ENCODE measurements around the gene TMEM9.

Gene TMEM9

DNA sequence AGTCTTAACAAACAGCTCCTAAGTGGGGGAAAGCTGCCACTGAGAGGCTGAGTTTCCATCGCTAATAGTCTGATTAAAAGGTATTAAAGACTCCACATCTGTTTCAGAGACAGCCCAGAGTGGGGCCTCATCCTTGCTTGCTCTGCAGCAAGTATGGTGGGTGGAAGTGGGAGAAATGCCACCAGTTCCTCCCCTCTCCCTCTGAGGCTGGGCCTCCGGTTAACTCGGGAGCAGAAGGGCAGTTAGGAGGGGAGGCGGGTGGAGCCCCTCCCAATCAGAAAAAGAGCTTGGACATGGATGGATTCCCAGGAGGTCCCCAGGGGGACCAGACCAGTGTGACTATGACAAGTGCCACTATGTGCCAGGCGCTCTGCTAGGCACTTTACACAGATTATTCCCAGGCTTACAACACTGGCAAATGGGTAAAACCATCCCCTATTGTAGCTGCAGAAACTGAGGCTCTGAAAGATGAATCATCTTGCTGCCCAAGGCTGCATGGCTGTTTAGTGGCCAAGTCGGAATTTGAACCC is 15.9 kb downstream of the TMEM9 start:
- H3K9ac ChIP-seq (ENCODE audit: low read length in 2 of 2) = peak overlapping the region in 1 of 2 donors; percentile 36
- peaks cover 38 to 58% of the 10 kb centered on the region in 2 donors for H3K36me3 ChIP-seq (ENCODE audit: control insufficient read depth in 2 of 2, insufficient read depth in 2 of 2, low read length in 2 of 2)
- no peaks in the 10 kb centered on the region for H3K27me3 ChIP-seq (ENCODE audit: control insufficient read depth in 1 of 2, insufficient read depth in 2 of 2, low read length in 2 of 2)
- peak overlapping the region; percentile 42 for H3K27ac ChIP-seq (ENCODE audit: low read length)
- H3K4me1 ChIP-seq (ENCODE audit: control insufficient read depth, insufficient read depth, low read length) = peaks cover 36% of the 10 kb centered on the region
- no peak overlapping the region for H3K4me3 ChIP-seq (ENCODE audit: low read length in 2 of 2)
- no peaks in the 10 kb centered on the region for H3K9me3 ChIP-seq (ENCODE audit: control insufficient read depth in 2 of 2, low read length in 2 of 2)

DNA sequence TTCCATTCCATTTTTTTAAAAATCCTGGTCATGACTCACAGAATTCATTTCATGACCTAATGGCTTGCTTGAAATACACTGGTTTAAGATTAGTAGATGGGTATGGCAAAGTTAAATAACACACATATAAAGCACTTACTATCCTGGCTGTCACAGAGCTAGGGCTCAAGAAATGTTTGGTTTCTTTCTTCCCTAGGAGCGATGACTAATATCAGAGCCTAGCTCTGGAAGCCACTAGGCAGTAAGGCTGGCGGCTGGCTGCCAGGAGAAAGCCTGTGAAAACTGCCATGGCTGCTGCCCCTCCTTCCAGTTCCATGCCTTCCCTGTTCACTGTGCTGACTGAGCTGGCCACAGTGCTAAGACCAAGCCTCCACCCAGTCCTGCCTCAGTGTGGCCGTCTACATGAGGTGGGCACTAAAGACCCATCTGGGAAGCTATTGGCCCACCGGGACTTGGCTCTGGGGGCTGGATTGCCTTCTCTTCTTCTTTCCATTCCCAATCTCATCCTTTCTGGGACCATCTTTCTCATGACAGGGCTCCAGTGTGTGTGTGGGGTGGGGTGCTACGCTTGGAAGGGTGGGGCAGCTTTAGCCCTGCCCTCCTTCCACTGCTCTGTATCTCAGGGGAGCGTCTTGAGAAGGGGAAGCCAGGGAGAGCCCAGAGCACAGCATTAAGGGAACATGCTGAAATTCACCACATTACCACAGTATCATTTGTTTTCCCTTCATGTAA is 16.5 kb downstream of the TMEM9 start:
- H3K9ac ChIP-seq (ENCODE audit: low read length in 2 of 2) = peak overlapping the region; percentile 36 to 42
- peak overlapping the region; percentile 64 for H3K27ac ChIP-seq (ENCODE audit: low read length)
- H3K9me3 ChIP-seq (ENCODE audit: control insufficient read depth in 2 of 2, low read length in 2 of 2) = no peaks in the 10 kb centered on the region
- H3K36me3 ChIP-seq (ENCODE audit: control insufficient read depth in 2 of 2, insufficient read depth in 2 of 2, low read length in 2 of 2) = peaks cover 33 to 52% of the 10 kb centered on the region in 2 donors
- H3K27me3 ChIP-seq (ENCODE audit: control insufficient read depth in 1 of 2, insufficient read depth in 2 of 2, low read length in 2 of 2) = no peaks in the 10 kb centered on the region
- peak overlapping the region; percentile 11 to 16 for H3K4me3 ChIP-seq (ENCODE audit: low read length in 2 of 2)
- peaks cover 35% of the 10 kb centered on the region for H3K4me1 ChIP-seq (ENCODE audit: control insufficient read depth, insufficient read depth, low read length)

DNA sequence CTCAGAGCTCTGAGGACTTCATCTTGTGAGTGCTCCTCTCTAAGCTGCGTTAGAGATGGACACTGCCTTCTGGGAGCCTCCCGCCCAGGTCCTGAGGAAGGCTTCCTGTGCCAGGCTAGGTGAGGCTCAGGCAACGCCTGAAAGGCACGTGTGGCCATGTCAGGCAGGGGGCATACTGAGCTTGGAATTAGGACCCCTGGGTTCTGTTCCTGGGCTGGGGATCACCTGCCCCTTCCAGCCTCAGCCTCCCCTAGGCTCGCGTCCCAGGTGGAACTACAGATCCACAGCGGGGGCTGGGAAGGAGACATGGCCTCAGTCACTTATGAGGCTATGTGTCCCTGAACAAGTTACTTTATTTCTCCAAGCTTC is 17.3 kb downstream of the TMEM9 start:
- peaks cover 26 to 45% of the 10 kb centered on the region in 2 donors for H3K36me3 ChIP-seq (ENCODE audit: control insufficient read depth in 2 of 2, insufficient read depth in 2 of 2, low read length in 2 of 2)
- H3K4me3 ChIP-seq (ENCODE audit: low read length in 2 of 2) = peak overlapping the region in 1 of 2 donors; percentile 15
- H3K27me3 ChIP-seq (ENCODE audit: control insufficient read depth in 1 of 2, insufficient read depth in 2 of 2, low read length in 2 of 2) = no peaks in the 10 kb centered on the region
- peak overlapping the region in 1 of 2 donors; percentile 42 for H3K9ac ChIP-seq (ENCODE audit: low read length in 2 of 2)
- H3K27ac ChIP-seq (ENCODE audit: low read length) = peak overlapping the region; percentile 64
- H3K9me3 ChIP-seq (ENCODE audit: control insufficient read depth in 2 of 2, low read length in 2 of 2) = no peaks in the 10 kb centered on the region
- H3K4me1 ChIP-seq (ENCODE audit: control insufficient read depth, insufficient read depth, low read length) = peaks cover 29% of the 10 kb centered on the region

DNA sequence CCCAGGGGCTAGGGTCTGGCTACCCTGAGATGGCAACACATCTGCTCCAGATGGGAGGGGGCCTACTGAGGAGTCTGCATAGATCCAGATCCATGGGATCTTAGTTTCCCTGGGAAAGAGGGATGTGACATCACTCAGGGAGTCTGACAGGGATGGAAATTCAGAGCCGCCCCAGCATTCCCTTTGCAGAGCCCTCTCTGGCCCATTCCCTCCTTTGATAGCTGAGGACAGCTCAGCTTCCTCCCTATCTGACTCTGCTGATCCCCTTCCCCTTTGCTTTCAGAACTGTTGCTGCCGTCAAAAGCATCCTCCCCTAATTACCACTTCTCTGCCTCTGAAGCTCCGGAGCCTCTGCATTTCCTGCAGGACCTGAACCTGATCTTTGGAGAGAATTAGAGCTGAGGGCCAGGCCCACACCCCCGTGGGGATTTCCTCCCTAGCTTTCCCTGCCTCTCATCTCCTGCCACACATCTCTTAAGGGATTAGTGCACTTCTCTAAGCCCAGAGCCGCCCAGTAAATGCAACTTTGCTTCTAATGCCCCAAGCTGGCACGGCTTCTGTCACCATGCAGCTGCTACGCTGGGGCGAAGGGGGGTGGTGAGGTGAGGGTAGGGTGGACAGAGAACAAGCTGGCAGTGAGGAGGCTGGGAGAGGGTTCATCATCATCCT is 17.8 kb downstream of the TMEM9 start:
- Histone ChIP-seq H3K4me3 (ENCODE audit: low read length in 2 of 2) (peak overlapping the region in 1 of 2 donors; percentile 15), H3K27ac (ENCODE audit: low read length) (peak overlapping the region; percentile 64), H3K4me1 (ENCODE audit: control insufficient read depth, insufficient read depth, low read length) (peaks cover 27% of the 10 kb centered on the region), H3K27me3 (ENCODE audit: control insufficient read depth in 1 of 2, insufficient read depth in 2 of 2, low read length in 2 of 2) (no peaks in the 10 kb centered on the region), H3K9me3 (ENCODE audit: control insufficient read depth in 2 of 2, low read length in 2 of 2) (no peaks in the 10 kb centered on the region), H3K9ac (ENCODE audit: low read length in 2 of 2) (no peak overlapping the region), H3K36me3 (ENCODE audit: control insufficient read depth in 2 of 2, insufficient read depth in 2 of 2, low read length in 2 of 2) (peaks cover 25 to 40% of the 10 kb centered on the region in 2 donors)

DNA sequence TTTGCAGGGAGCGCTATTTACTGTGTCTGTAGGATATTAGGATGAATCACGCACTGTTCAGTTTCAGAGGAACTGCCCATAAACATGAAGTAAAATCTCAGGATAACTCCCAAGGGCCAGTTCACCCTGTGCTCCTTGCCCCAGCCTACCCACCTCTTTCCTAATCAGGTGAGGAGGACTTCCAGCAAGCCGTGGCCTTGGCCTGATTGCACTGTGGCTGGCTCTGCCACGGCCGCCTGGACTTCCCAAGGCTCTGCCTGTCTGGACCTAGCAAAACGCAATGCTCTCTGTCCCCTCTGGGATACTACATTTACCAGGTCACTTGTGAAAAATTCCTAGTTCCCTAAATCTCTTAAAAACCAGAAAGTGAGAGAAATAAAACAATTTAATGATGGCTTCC is 19.9 kb downstream of the TMEM9 start:
- Histone ChIP-seq H3K27me3 (ENCODE audit: control insufficient read depth in 1 of 2, insufficient read depth in 2 of 2, low read length in 2 of 2) (no peaks in the 10 kb centered on the region), H3K4me1 (ENCODE audit: control insufficient read depth, insufficient read depth, low read length) (peaks cover 26% of the 10 kb centered on the region), H3K9ac (ENCODE audit: low read length in 2 of 2) (no peak overlapping the region), H3K36me3 (ENCODE audit: control insufficient read depth in 2 of 2, insufficient read depth in 2 of 2, low read length in 2 of 2) (peaks cover 14 to 22% of the 10 kb centered on the region in 2 donors), H3K4me3 (ENCODE audit: low read length in 2 of 2) (no peak overlapping the region), H3K9me3 (ENCODE audit: control insufficient read depth in 2 of 2, low read length in 2 of 2) (no peaks in the 10 kb centered on the region), H3K27ac (ENCODE audit: low read length) (no peak overlapping the region)

DNA sequence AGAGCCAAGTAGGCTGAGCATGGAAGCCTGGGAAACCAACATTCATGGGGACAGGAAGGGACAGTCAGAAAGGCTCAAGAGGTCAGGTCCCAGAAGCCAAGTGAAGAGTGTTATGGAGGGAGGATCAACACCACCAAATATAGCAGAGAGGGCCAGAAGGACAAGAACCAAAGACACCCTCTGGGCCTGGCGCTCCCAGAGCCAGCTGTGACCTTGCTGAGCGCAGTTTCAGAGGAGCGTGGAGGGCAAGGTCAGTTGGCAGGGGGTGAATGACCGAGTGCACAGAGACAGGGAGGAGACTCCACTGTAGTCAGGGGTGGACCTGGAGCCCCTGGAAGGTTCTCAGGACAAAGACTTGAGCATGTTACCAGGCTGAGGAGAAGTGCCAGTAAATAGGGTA is 22.9 kb downstream of the TMEM9 start:
- Histone ChIP-seq H3K4me3 (ENCODE audit: low read length in 2 of 2) (no peak overlapping the region), H3K9ac (ENCODE audit: low read length in 2 of 2) (no peak overlapping the region), H3K36me3 (ENCODE audit: control insufficient read depth in 2 of 2, insufficient read depth in 2 of 2, low read length in 2 of 2) (peaks cover 14 to 17% of the 10 kb centered on the region in 2 donors), H3K4me1 (ENCODE audit: control insufficient read depth, insufficient read depth, low read length) (peaks cover 3% of the 10 kb centered on the region), H3K27ac (ENCODE audit: low read length) (no peak overlapping the region), H3K27me3 (ENCODE audit: control insufficient read depth in 1 of 2, insufficient read depth in 2 of 2, low read length in 2 of 2) (peaks cover 0 to 2% of the 10 kb centered on the region in 2 donors), H3K9me3 (ENCODE audit: control insufficient read depth in 2 of 2, low read length in 2 of 2) (no peaks in the 10 kb centered on the region)

DNA sequence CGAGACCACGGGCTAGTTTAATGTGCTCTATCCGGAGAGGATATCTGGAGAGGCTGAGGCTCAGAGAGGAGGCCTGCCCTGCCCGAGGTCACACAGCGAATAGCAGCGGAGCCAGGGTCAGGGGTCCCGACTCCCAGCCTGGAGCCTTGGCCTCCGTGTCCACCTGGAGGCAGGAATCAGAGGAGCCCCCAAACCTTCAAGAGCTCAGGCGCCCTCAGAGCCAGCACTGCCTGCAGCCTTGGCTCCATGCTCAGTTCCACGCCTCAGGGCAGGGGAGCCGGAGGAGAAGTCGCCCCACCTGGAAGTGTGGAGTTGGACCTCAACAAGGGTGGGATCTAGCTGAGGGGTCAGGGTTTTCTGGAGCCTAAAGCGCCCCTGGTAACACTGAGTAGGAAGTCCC is 25.3 kb downstream of the TMEM9 start:
- H3K4me3 ChIP-seq (ENCODE audit: low read length in 2 of 2) = no peak overlapping the region
- no peaks in the 10 kb centered on the region for H3K9me3 ChIP-seq (ENCODE audit: control insufficient read depth in 2 of 2, low read length in 2 of 2)
- H3K9ac ChIP-seq (ENCODE audit: low read length in 2 of 2) = no peak overlapping the region
- H3K36me3 ChIP-seq (ENCODE audit: control insufficient read depth in 2 of 2, insufficient read depth in 2 of 2, low read length in 2 of 2) = no peaks in the 10 kb centered on the region
- peaks cover 0 to 2% of the 10 kb centered on the region in 2 donors for H3K27me3 ChIP-seq (ENCODE audit: control insufficient read depth in 1 of 2, insufficient read depth in 2 of 2, low read length in 2 of 2)
- no peak overlapping the region for H3K27ac ChIP-seq (ENCODE audit: low read length)
- peaks cover 5% of the 10 kb centered on the region for H3K4me1 ChIP-seq (ENCODE audit: control insufficient read depth, insufficient read depth, low read length)

DNA sequence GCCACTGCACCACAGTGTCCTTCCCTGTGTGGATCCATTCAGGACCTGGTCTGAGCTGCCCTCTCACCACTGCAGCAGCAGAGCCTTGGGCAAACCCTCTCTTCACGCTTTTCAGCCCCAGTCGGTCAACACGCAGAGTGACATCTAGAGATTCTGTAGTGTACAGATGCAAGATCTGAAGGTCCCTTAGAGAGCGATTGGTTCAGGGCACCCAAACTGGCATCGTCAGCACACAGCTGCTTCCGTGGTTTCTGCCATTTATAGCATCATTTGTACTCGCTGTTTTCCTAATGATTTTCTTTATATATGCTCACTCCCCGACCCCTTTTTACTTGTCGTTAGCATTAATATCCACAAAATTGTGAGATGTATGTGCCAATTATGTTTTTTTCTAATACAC is 25.8 kb downstream of the TMEM9 start:
- Histone ChIP-seq H3K4me1 (ENCODE audit: control insufficient read depth, insufficient read depth, low read length) (peaks cover 5% of the 10 kb centered on the region), H3K27me3 (ENCODE audit: control insufficient read depth in 1 of 2, insufficient read depth in 2 of 2, low read length in 2 of 2) (peaks cover 0 to 4% of the 10 kb centered on the region in 2 donors), H3K27ac (ENCODE audit: low read length) (no peak overlapping the region), H3K9me3 (ENCODE audit: control insufficient read depth in 2 of 2, low read length in 2 of 2) (no peaks in the 10 kb centered on the region), H3K4me3 (ENCODE audit: low read length in 2 of 2) (no peak overlapping the region), H3K9ac (ENCODE audit: low read length in 2 of 2) (no peak overlapping the region), H3K36me3 (ENCODE audit: control insufficient read depth in 2 of 2, insufficient read depth in 2 of 2, low read length in 2 of 2) (no peaks in the 10 kb centered on the region)

DNA sequence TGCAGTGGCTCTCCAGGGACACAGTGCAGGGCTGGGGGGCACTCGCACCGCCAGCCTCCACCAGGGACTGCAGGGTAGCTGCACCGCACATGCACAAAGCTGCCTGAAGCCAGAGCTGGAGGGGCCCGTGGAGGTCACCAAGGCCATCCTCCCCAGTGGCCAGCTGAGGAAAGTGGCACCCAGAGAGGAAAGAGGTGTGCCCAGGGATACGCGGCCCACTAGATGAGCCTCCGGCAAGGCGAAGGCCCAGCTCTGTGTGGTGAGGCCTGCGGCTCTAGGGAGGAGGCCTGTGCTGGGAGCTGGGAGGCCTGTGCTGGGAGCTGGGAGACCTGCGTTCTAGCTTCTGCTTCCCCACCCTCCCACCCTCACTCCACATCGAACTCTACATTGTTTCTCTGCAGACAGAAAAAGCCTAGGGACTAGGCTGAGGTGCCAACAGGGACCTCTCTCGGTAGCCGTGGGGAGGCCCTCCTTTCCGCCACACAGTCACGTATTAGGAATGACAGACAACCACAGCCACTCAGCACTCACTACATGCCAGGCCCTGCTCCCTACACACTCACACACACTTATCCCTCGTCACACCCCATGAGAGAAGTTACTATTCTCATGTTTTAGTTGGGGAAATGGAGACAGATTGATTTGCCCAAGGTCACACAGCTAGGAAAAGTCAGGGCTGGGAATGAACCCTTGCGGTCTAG is 26.4 kb downstream of the TMEM9 start:
- Histone ChIP-seq H3K4me1 (ENCODE audit: control insufficient read depth, insufficient read depth, low read length) (peaks cover 5% of the 10 kb centered on the region), H3K27ac (ENCODE audit: low read length) (no peak overlapping the region), H3K27me3 (ENCODE audit: control insufficient read depth in 1 of 2, insufficient read depth in 2 of 2, low read length in 2 of 2) (peaks cover under 1 to 4% of the 10 kb centered on the region in 2 donors), H3K9ac (ENCODE audit: low read length in 2 of 2) (no peak overlapping the region), H3K36me3 (ENCODE audit: control insufficient read depth in 2 of 2, insufficient read depth in 2 of 2, low read length in 2 of 2) (no peaks in the 10 kb centered on the region), H3K9me3 (ENCODE audit: control insufficient read depth in 2 of 2, low read length in 2 of 2) (no peaks in the 10 kb centered on the region), H3K4me3 (ENCODE audit: low read length in 2 of 2) (no peak overlapping the region)

DNA sequence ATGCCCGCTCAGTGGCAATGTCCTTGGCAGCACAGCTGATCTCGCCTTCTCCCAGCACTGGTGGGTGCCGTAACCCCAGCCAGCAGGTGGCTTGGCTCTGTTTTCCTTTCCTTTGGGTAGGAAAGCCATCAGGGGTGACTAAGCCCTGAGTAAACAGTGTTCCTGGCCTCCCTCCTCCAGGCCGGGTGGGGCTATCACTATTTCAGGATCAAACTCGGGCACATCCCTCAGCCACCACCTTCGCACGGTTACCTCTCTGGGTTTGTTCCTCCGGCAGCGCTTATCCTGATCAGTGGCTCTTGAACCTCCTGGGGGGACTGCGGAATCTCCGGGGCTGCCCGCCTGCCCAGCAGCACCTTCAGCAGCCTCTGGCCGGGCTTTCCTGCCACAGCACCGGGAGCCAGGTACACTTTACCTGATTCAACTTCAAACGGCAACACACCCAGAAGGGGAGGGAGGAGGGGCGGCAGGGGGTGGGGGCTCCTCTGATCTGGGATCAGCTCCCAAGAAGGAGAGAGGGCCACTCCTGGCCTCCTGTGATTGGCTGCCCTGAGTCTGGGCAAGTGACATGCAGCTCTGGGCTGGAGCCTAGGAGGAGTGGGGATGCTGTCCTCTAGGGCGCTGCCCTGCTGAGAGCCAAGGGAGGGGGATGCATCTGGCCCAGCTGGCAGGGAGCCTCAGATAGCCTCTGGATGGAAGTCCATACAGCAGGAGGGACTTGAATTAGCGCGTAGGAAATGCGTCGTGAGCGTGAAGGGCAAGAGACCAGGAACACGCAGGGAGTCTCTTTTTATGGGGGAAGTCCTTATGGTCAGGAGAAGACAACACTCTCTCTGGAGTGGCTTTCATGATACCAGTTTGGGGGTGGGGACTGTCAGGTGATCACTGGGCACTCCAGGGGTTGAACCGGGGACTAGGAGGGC is 27.2 kb downstream of the TMEM9 start, which contains the start of gene ASCL5:
Gene ASCL5, minus strand, starts transcription at position 353 of the 923 bp plus-strand sequence. CDS start 11,812 bp downstream, outside the sequence.
- H3K9ac ChIP-seq (ENCODE audit: low read length in 2 of 2) = no peak within 1 kb of the TSS
- H3K4me3 ChIP-seq (ENCODE audit: low read length in 2 of 2) = no peak within 1 kb of the TSS
- peaks cover 5% of the 10 kb centered on the region for H3K4me1 ChIP-seq (ENCODE audit: control insufficient read depth, insufficient read depth, low read length)
- H3K36me3 ChIP-seq (ENCODE audit: control insufficient read depth in 2 of 2, insufficient read depth in 2 of 2, low read length in 2 of 2) = no peaks in the 10 kb centered on the region
- H3K9me3 ChIP-seq (ENCODE audit: control insufficient read depth in 2 of 2, low read length in 2 of 2) = no peaks in the 10 kb centered on the region
- H3K27me3 ChIP-seq (ENCODE audit: control insufficient read depth in 1 of 2, insufficient read depth in 2 of 2, low read length in 2 of 2) = peaks cover 8 to 11% of the 10 kb centered on the region in 2 donors
- no peak within 1 kb of the TSS for H3K27ac ChIP-seq (ENCODE audit: low read length)
